ENCODE measurements around the gene NUDT7. TPM values are rescaled to one million over a fixed set of nuclear protein-coding genes. Genes with fewer than 3 reads are reported as not detected.
A peak's percentile ranks its signal among the peaks of the same experiment; 100 is the strongest.

NUDT7 gene
- total and polyA plus RNA-seq, 4 donors: 6.8 to 18.3 (median 9.9) TPM

- 42 to 48% methylated on average over 2 of the region's 2 CpGs for WGBS, 2 donors
- H3K27me3 ChIP-seq (ENCODE audit: control insufficient read depth in 3 of 3, insufficient read depth in 3 of 3, low read length in 2 of 3): peaks cover 6 to 39% (median 29%) of the 10 kb centered on the region in 3 donors
- no peak overlapping the region for H3K9ac ChIP-seq (ENCODE audit: insufficient read depth in 1 of 2, low read length in 2 of 2)
- DNase-seq (no peak), ATAC-seq (ENCODE audit: insufficient read depth, low FRiP score) (no peak)
- peaks cover 0 to 2% (median 0%) of the 10 kb centered on the region in 4 donors for H3K9me3 ChIP-seq (ENCODE audit: control insufficient read depth in 4 of 4, insufficient read depth in 3 of 4, low read length in 3 of 4)
- TF ChIP-seq CTCF (IDR thresholded peaks at IDR 0.05; ENCODE audit: control extremely low read depth, extremely low read depth): no peak
- H3K27ac ChIP-seq (ENCODE audit: low read depth in 1 of 2, low read length in 1 of 2): no peak overlapping the region
- H3K36me3 ChIP-seq (ENCODE audit: control insufficient read depth in 4 of 4, insufficient read depth in 4 of 4, low read length in 4 of 4): no peaks in the 10 kb centered on the region
- no peak overlapping the region for H3K4me3 ChIP-seq
- peaks cover 0 to 39% (median 5%) of the 10 kb centered on the region in 5 donors for H3K4me1 ChIP-seq (ENCODE audit: control insufficient read depth in 5 of 5, insufficient read depth in 5 of 5, low read length in 5 of 5)
These were observed 65.1 kb downstream of the NUDT7 start for GRCh38 chr16:77787452-77787851.

DNA sequence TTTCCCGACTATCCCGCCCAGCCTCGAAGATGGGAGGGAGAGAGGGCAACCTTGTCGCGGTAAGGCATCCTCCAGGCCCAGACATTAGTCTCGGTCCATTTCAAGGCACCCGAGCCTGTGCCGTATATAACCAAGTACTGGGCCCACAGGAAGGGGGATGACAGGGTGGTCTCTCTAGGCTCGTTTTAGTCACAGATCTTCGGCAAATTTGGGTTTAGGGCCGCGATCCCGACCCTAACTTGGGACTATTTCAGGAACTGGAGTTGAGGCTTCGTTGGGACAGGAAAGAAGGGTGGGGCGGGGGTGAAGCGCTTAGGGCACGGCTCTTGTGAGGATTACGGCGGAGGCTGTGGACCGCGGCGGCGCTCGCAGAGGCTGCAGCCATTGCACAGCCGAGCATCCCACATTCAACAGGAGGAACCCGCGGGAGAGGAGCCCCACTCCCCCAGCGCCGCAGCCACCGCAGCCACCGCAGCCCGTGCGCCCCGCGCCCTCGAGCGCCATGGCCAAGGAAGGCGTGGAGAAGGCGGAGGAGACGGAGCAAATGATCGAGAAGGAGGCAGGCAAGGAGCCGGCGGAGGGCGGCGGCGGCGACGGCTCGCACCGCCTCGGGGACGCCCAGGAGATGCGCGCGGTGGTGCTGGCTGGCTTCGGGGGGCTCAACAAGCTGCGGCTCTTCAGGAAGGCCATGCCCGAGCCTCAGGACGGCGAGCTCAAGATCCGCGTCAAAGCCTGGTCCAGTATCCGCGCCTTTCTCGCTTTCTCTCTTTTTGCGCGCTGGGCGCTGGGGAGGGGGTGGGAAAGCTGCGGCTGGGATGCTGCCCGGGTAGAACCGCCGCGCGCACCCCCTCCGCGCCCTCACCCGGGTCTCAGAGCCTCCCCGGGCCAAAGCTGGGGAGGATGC is 66.1 kb downstream of the NUDT7 start, which contains the start of gene VAT1L:
Gene VAT1L (plus strand): TSS at position 384 of the 904 bp plus-strand sequence. CDS start 119 bp downstream, at position 503.
- no peak for TF ChIP-seq CTCF (IDR thresholded peaks at IDR 0.05; ENCODE audit: control extremely low read depth, extremely low read depth)
- Histone ChIP-seq H3K27ac (ENCODE audit: low read depth in 1 of 2, low read length in 1 of 2) (no peak within 1 kb of the TSS), H3K9ac (ENCODE audit: insufficient read depth in 1 of 2, low read length in 2 of 2) (no peak within 1 kb of the TSS), H3K36me3 (ENCODE audit: control insufficient read depth in 4 of 4, insufficient read depth in 4 of 4, low read length in 4 of 4) (no peaks in the 10 kb centered on the region), H3K4me1 (ENCODE audit: control insufficient read depth in 5 of 5, insufficient read depth in 5 of 5, low read length in 5 of 5) (peaks cover 0 to 39% (median 5%) of the 10 kb centered on the region in 5 donors), H3K27me3 (ENCODE audit: control insufficient read depth in 3 of 3, insufficient read depth in 3 of 3, low read length in 2 of 3) (peaks cover 6 to 44% (median 29%) of the 10 kb centered on the region in 3 donors), H3K4me3 (peak within 1 kb of the TSS; percentile 20), H3K9me3 (ENCODE audit: control insufficient read depth in 4 of 4, insufficient read depth in 3 of 4, low read length in 3 of 4) (peaks cover 0 to 2% (median 0%) of the 10 kb centered on the region in 4 donors)
- ATAC-seq (ENCODE audit: insufficient read depth, low FRiP score): peak; percentile 35
- WGBS, 2 donors: 1% methylated on average over 65 to 78 of the region's 78 CpGs
- peak; percentile 46 to 64 (median 54) for DNase-seq

DNA sequence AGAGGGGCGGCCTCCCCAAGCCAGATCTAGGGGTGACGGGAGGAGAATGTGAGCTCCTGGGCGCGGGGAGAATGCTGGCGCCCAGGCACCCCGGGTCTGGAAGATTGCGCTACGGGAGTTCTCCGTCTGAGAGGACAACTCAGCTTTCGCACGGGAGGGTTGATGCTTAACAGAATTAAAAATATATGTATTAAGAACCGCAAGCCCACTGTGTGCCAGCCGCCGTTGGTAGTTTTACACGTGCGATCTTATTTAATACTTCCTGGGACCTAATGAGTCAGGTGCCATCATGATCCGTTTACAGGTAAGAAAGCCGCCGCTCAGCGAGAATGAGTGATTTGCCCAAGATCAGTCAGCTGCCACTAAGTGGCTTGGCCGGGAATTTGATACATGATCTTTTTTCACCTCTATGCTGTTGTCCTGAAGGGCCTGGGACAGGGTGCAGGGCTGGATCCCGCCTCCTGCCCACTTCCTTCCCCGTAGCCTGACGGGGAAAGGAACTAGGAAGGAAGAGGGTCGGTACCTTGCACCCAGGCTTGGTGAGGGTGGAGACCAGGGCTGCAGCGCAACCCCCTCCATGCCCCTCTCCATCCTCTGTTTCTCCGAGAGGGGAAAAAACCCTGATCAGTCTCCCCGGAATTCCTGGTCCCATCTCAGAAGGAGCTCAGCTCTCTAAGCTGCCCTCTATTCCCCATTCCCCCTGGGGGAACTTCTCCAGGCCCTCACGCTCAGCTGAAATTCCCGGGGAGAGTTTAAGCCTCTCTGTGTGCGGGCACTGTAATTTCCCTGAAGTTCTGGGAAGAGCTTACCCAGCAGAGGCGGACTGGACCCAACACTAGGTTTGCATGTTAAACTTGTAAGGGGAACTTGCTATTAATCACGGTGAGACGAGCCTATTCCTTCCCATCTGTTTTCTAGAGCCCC is 67.0 kb downstream of the NUDT7 start:
- Histone ChIP-seq H3K9me3 (ENCODE audit: control insufficient read depth in 4 of 4, insufficient read depth in 3 of 4, low read length in 3 of 4) (peaks cover 0 to 2% (median 0%) of the 10 kb centered on the region in 4 donors), H3K27ac (ENCODE audit: low read depth in 1 of 2, low read length in 1 of 2) (no peak overlapping the region), H3K36me3 (ENCODE audit: control insufficient read depth in 4 of 4, insufficient read depth in 4 of 4, low read length in 4 of 4) (no peaks in the 10 kb centered on the region), H3K4me3 (no peak overlapping the region), H3K27me3 (ENCODE audit: control insufficient read depth in 3 of 3, insufficient read depth in 3 of 3, low read length in 2 of 3) (peaks cover 6 to 44% (median 29%) of the 10 kb centered on the region in 3 donors), H3K9ac (ENCODE audit: insufficient read depth in 1 of 2, low read length in 2 of 2) (no peak overlapping the region), H3K4me1 (ENCODE audit: control insufficient read depth in 5 of 5, insufficient read depth in 5 of 5, low read length in 5 of 5) (peaks cover 0 to 39% (median 5%) of the 10 kb centered on the region in 5 donors)
- DNase-seq: peak in 1 of 3 donors; percentile 32
- 5 to 8% methylated on average over 33 to 34 of the region's 34 CpGs for WGBS, 2 donors
- no peak for ATAC-seq (ENCODE audit: insufficient read depth, low FRiP score)
- TF ChIP-seq CTCF (IDR thresholded peaks at IDR 0.05; ENCODE audit: control extremely low read depth, extremely low read depth): no peak
